ENCODE measurements around the gene NR2C2.

- TF ChIP-seq ZNF660 (CRISPR knock-in tag; IDR thresholded peaks at IDR 0.05; ENCODE audit: borderline replicate concordance, low read depth) (no peak), ZNF770 (CRISPR knock-in tag; IDR thresholded peaks at IDR 0.05) (no peak), KLF16 (CRISPR knock-in tag; IDR thresholded peaks at IDR 0.05) (no peak), NPAS2 (CRISPR knock-in tag; IDR thresholded peaks at IDR 0.05; ENCODE audit: borderline replicate concordance) (no peak), SIN3B (IDR thresholded peaks at IDR 0.05; ENCODE audit: low read length) (no peak), BHLHE40 (IDR thresholded peaks at IDR 0.05; ENCODE audit: low read length) (no peak), ZNF274 (CRISPR knock-in tag; IDR thresholded peaks at IDR 0.05) (no peak), ZNF574 (CRISPR knock-in tag; IDR thresholded peaks at IDR 0.05) (no peak), HDAC2 (CRISPR knock-in tag; IDR thresholded peaks at IDR 0.05) (no peak), CTCF (CRISPR knock-in tag; IDR thresholded peaks at IDR 0.05) (no peak)
These were observed 20.1 kb upstream of the NR2C2 start for GRCh38 chr3:14927308-14927707.
